Esophagus (tissue), 2 donors: ENCODE data around the gene SMCO4. TPM values are rescaled to one million over a fixed set of nuclear protein-coding genes. Genes with fewer than 3 reads are reported as not detected.
"Not testable (repeated sequence)": the region's sequence is repeated elsewhere in the genome, so short reads cannot be mapped to it uniquely, and the experiment has no call there.

Experiments used
- H3K27ac ChIP-seq, 2 donors: one replicate each; pipeline ENCODE4 v1.5.1; 2013; ENCODE audit warnings: low read depth in 2 of 2, mild to moderate bottlenecking in 2 of 2, inconsistent platforms in 1 of 2, low read length in 1 of 2, moderate library complexity in 1 of 2
- H3K27me3 ChIP-seq, 2 donors: one replicate each; pipeline ENCODE4 v1.6.1; 2013; ENCODE audit warnings: low read length in 2 of 2, control low read depth in 1 of 2, mild to moderate bottlenecking in 1 of 2; ENCODE audit not compliant: insufficient read depth in 2 of 2, control insufficient read depth in 1 of 2
- H3K36me3 ChIP-seq, 2 donors: one replicate each; pipeline ENCODE4 v1.6.1; 2013; ENCODE audit warnings: low read length in 1 of 2; ENCODE audit not compliant: control insufficient read depth in 2 of 2, insufficient read depth in 2 of 2
- H3K4me1 ChIP-seq, 2 donors: one replicate each; pipeline ENCODE4 v1.6.1; 2013; ENCODE audit warnings: low read length in 1 of 2; ENCODE audit not compliant: control insufficient read depth in 2 of 2, insufficient read depth in 2 of 2
- H3K4me3 ChIP-seq, 2 donors: one replicate each; pipeline ENCODE4 v1.5.1; 2013; ENCODE audit warnings: low read length in 2 of 2, mild to moderate bottlenecking in 2 of 2, low read depth in 1 of 2, moderate library complexity in 1 of 2
- H3K9me3 ChIP-seq, 2 donors: one replicate each; pipeline ENCODE4 v1.6.1; 2013; ENCODE audit warnings: mild to moderate bottlenecking in 2 of 2, low read depth in 1 of 2, low read length in 1 of 2, moderate library complexity in 1 of 2; ENCODE audit not compliant: control insufficient read depth in 2 of 2, insufficient read depth in 1 of 2
- WGBS, 2 donors: extraction: QIAGEN DNeasy Blood & Tissue Kit; methylation state at CpG; one replicate each; pipeline ENCODE4 v1.1.7; 2013; 5-methylcytosine and 5-hydroxymethylcytosine counted together
- polyA plus RNA-seq, 2 donors: library from polyadenylated mRNA; stranded (reverse); fragments of 200-250 nt; gene quantifications; one replicate each; pipeline ENCODE4 v1.2.3, GENCODE V29; 2013
- donor health status: healthy with polysubstance abuse.
- donor health status: Bipolar disorder and iron deficiency.

SMCO4 gene
- polyA plus RNA-seq, 2 donors: 7.9 to 14.2 TPM

DNA sequence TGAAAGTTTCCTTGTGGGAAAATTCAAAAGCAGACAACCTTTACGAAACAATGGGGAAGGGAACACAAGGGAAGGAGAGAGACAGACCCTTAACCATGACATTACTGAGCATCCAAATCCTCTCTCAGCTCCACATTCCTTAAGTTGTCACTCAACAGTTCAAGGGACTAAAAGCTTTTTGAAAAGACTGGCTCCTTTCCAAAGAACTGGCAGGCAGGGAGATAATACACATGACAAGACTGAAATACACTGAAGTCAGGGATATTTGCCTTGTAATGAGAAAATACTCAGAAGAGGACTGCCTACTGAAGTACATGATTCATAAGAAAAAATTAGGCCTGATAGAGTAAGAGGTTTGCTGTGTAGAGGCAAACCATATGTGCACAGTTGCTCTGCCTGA, 69.1 kb downstream of the SMCO4 start:
- no peaks in the 10 kb centered on the region for H3K4me1 ChIP-seq

DNA sequence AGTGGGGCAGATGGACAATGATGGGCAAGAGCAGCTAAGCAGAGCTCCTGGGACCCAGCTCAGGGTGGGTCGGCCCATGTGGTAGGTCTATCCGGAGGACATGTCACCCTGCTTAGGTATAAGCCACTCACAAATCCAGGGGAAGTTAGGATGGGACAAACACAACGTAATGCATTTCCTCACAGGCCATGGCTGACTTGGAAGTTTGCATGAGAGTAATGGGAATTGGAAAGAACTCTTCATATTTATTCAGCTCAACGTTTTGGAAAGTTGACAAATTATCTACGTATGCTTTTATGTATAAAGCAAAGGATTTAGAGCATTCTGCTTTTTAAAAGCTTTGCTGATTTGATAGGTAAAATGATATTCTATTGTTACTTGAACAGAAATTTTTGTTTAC, 74.9 kb downstream of the SMCO4 start:
- Histone ChIP-seq H3K9me3 (no peaks in the 10 kb centered on the region), H3K27me3 (no peaks in the 10 kb centered on the region), H3K36me3 (no peaks in the 10 kb centered on the region), H3K27ac (no peak overlapping the region), H3K4me1 (no peaks in the 10 kb centered on the region), H3K4me3 (no peak overlapping the region)
- WGBS, 2 donors: 40 to 50% methylated on average over 5 of the region's 5 CpGs

More for the DNA sequence above, 69.1 kb downstream of the SMCO4 start:
- 85 to 91% methylated on average over 1 of the region's 1 CpG for WGBS, 2 donors
- H3K27ac ChIP-seq: no peak overlapping the region
- H3K36me3 ChIP-seq: peaks cover 0 to 2% of the 10 kb centered on the region in 2 donors
- no peaks in the 10 kb centered on the region for H3K9me3 ChIP-seq
- no peaks in the 10 kb centered on the region for H3K27me3 ChIP-seq
- H3K4me3 ChIP-seq: no peak overlapping the region

DNA sequence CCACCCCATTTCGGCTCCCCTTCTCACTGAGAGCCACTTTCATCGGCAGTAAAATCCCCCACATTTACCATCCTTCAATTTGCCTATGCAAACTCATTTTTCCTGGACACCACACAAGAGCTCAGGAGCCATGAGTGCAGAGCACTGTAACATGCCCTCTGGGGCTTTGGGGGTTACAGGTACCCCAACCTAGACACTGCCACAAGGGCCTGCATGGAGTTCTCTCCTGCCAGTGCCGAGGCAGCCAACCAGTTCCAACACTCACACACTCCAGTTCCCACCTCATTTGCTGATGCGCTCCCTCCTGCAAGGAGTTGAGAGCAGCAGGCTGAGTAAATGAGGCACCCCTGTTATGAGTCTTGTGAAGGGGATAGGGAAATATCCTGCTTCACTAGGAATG, 76.1 kb downstream of the SMCO4 start:
- WGBS, 2 donors: 89 to 92% methylated on average over 4 of the region's 4 CpGs

DNA sequence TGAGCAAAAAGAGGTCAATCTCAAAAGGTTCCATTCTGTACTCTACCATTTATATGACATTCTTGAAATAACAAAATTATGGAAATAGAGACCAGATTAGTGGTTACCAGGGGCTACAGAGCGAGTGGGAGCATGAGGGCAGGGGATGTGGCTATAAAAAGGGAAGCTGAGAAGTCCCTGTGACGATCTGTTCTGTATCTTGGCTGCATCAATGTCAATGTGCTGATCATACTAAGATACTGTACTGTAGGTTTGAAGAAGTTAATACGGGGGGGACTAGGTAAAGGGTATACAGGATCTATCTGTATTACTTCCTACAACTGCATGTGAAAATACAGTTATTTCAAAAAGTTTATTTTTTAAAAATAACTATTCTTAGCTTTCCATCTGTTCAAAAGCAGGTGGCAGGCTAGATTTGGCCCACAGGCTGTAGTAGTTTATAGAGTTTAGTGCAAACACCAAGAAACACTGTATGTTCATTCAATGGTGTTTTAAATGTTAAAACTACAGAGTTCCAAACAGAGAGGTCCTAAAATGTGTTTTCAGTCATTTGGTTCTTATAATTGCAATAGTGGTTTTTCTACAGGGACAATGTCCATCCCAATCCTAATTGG, 78.2 kb downstream of the SMCO4 start:
- Histone ChIP-seq H3K4me3 (no peak overlapping the region), H3K4me1 (no peaks in the 10 kb centered on the region), H3K27ac (no peak overlapping the region), H3K27me3 (no peaks in the 10 kb centered on the region), H3K9me3 (no peaks in the 10 kb centered on the region), H3K36me3 (no peaks in the 10 kb centered on the region)
- WGBS, 2 donors: 63 to 74% methylated on average over 3 of the region's 3 CpGs

More for the DNA sequence above, 76.1 kb downstream of the SMCO4 start:
- H3K27ac ChIP-seq: no peak overlapping the region
- no peaks in the 10 kb centered on the region for H3K4me1 ChIP-seq
- no peak overlapping the region for H3K4me3 ChIP-seq
- H3K27me3 ChIP-seq: no peaks in the 10 kb centered on the region
- no peaks in the 10 kb centered on the region for H3K9me3 ChIP-seq
- no peaks in the 10 kb centered on the region for H3K36me3 ChIP-seq

DNA sequence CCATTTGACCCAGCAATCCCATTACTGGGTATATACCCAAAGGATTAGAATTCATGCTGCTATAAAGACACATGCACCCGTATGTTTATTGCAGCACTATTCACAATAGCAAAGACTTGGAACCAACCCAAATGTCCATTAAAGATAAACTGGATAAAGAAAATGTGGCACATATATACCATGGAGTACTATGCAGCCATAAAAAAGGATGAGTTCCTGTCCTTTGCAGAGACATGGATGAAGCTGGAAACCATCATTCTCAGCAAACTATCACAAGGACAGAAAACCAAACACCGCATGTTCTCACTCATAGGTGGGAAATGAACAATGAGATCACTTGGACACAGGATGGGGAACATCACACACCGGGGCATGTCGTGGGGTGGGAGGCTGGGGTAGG, 79.5 kb downstream of the SMCO4 start:
- not testable (repeated sequence) for H3K27ac ChIP-seq, H3K27me3 ChIP-seq, H3K36me3 ChIP-seq, H3K9me3 ChIP-seq, H3K4me3 ChIP-seq, H3K4me1 ChIP-seq
- whole genome bisulfite sequencing, 2 donors: 92 to 94% methylated on average over 4 of the region's 4 CpGs

DNA sequence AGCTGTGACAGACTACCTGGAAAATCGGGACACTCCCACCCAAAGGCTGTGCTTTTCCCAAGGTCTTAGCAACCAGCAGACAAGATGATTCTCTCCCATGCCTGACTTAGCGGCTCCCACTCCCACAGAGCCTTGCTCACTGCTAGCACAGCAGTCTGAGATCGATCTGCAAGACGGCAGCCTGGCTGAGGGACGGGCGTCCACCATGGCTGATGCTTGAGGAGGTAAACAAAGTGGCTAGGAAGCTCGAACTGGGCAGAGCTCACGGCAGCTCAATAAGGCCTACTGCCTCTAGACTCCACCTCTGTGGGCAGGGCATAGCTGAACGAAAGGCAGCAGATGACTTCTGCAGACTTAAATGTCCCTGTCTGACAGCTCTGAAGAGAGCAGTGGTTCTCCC, 84.9 kb downstream of the SMCO4 start:
- Histone ChIP-seq H3K27ac (no peak overlapping the region), H3K9me3 (no peaks in the 10 kb centered on the region)

DNA sequence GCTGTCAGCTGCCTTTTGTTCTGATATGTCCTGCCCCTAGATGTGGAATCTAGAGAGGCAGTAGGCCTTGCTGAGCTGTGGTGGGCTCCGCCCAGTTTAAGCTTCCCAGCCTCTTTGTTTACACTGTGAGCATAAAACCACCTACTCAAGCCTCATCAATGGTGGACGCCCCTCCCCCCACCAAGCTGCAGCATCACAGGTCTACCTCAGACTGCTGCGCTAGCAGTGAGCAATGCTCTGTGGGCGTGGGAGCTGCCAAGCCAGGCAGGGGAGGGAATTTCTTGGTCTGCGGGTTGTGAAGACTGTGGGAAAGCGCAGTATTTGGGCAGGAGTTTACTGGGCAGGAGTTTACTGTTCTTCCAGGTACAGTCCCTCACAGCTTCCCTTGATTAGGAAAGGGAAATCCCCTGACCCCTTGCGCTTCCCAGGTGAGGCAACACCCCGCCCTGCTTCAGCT, 98.5 kb downstream of the SMCO4 start:
- Histone ChIP-seq H3K4me3 (no peak overlapping the region), H3K27ac (no peak overlapping the region), H3K9me3 (no peaks in the 10 kb centered on the region), H3K4me1 (no peaks in the 10 kb centered on the region), H3K36me3 (no peaks in the 10 kb centered on the region), H3K27me3 (no peaks in the 10 kb centered on the region)
- WGBS, 2 donors: 62 to 64% methylated on average over 8 of the region's 8 CpGs

More for the DNA sequence above, 84.9 kb downstream of the SMCO4 start:
- 86 to 91% methylated on average over 9 of the region's 9 CpGs for WGBS, 2 donors
- no peaks in the 10 kb centered on the region for H3K4me1 ChIP-seq
- H3K4me3 ChIP-seq: no peak overlapping the region
- no peaks in the 10 kb centered on the region for H3K27me3 ChIP-seq
- H3K36me3 ChIP-seq: no peaks in the 10 kb centered on the region

DNA sequence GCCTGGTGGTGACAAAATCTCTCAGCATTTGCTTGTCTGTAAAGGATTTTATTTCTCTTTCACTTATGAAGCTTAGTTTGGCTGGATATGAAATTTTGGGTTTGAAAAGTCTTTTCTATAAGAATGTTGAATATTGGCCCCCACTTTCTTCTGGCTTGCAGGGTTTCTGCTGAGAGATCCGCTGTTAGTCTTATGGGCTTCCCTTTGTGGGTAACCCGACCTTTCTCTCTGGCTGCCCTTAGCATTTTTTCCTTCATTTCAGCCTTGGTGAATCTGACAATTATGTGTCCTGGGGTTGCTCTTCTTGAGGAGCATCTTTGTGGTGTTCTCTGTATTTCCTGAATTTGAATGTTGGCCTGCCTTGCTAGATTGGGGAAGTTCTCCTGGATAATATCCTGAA, 100.0 kb downstream of the SMCO4 start:
- not testable (repeated sequence) for H3K4me1 ChIP-seq, H3K27ac ChIP-seq, H3K27me3 ChIP-seq, H3K36me3 ChIP-seq, H3K9me3 ChIP-seq, H3K4me3 ChIP-seq
- WGBS, 2 donors: 80 to 96% methylated on average over 2 of the region's 2 CpGs

DNA sequence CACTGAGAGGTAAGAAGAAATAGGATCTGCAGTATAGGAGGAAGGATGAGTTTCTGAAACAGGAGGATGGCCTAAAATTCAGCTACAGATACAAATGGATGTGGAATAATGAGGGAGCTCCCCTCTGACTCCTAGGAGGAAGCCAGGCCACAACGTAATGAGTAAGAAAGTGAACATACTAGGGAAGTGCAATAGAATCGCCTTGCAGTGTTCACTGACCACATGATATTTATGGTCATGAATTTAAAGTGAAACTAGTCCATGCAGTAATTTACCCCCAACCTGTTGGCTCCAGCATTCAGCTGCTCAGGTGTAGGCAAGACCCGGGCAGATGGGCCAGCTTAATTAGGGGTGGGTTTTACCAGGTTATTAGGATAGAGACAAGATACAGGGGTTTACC, 110.9 kb downstream of the SMCO4 start:
- Histone ChIP-seq H3K27ac (no peak overlapping the region), H3K4me1 (no peaks in the 10 kb centered on the region), H3K4me3 (no peak overlapping the region), H3K27me3 (no peaks in the 10 kb centered on the region), H3K9me3 (no peaks in the 10 kb centered on the region), H3K36me3 (no peaks in the 10 kb centered on the region)
- WGBS, 2 donors: 77 to 82% methylated on average over 3 of the region's 3 CpGs
